ENCODE measurements around the gene SIK2.
"Not testable (repeated sequence)": the region's sequence is repeated elsewhere in the genome, so short reads cannot be mapped to it uniquely, and the experiment has no call there.

Gene SIK2

GRCh38 chr11:111629499-111629898, 27.2 kb downstream of the SIK2 start:
- DNase-seq = no peak

DNA sequence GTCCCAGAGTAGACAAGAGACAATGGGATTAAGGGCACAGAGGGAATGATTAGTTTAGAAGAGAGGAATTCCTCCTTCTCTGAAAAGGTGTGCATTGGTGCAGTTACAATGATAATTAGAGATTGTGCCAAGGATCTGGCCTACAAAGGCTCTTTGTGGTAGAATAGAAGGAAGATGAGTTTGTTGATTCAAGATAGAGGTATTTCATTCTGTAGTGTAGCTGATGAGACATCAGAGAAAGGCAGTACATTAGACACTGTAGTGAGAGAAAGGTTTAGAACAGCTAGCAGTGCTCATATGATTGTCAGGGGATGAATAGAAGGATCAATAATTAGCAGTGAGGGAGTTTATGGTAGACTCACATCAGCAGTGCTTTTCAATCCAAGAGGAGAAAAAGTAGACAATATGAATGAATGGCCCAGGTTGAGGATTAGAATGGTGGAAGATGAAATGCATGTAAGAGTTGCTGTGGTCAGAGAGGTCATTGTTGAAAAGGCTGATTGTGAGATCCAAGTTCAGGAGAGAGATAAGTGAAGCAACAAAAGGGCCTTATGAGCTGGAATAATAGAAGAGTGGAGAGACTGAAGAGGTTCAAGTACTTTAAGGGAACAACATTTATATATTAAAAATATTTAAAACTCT, 28.9 kb downstream of the SIK2 start:
- no peak for DNase-seq

DNA sequence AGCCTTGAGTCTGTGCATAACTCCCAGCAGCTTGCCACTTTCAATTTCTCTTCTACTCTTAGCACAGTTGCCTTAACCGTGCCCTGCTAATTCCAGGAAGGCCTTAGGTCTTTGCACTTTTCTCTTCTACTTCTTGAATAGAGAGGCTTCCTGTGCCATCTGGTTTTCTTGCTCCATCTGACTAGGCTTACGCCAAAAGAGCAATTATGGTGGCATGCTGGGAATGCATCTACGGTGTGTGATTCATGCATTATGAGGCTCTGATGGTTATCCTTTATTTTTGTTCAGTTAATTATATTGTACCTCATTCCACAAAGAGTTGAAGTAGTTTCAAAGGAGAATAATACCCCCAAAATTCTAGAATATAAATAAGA, 29.4 kb downstream of the SIK2 start:
- no peak for DNase-seq

- DNase-seq = no peak
Measured at GRCh38 chr11:111632516-111633220, 30.4 kb downstream of the SIK2 start.

- no peak for DNase-seq
Measured at GRCh38 chr11:111633248-111633647, 31.0 kb downstream of the SIK2 start.

- no peak for DNase-seq
Measured at GRCh38 chr11:111633756-111634362, 31.6 kb downstream of the SIK2 start.

- no peak for DNase-seq
Measured at GRCh38 chr11:111634981-111635705, 32.9 kb downstream of the SIK2 start.

GRCh38 chr11:111635706-111636045, 33.4 kb downstream of the SIK2 start:
- DNase-seq = no peak

DNA sequence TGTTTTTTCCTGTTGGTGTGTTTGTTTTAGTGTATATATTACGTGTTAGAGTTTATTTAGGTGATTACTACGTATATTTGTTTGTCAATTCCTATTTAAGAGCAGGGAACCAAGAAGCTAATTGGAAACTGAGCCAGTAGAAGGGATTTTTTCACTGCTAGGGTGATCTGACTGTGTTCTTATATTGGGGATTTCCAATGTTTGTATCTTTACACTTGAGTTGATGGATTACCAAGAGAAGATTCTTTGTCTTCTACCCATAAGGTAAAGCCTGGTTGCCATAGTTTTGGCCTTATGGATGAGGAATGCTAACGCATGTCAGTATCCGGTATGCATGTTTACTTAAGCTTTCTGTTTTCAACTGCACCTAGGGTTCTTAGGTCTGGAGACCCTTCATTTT, 35.6 kb downstream of the SIK2 start:
- DNase-seq = no peak

DNA sequence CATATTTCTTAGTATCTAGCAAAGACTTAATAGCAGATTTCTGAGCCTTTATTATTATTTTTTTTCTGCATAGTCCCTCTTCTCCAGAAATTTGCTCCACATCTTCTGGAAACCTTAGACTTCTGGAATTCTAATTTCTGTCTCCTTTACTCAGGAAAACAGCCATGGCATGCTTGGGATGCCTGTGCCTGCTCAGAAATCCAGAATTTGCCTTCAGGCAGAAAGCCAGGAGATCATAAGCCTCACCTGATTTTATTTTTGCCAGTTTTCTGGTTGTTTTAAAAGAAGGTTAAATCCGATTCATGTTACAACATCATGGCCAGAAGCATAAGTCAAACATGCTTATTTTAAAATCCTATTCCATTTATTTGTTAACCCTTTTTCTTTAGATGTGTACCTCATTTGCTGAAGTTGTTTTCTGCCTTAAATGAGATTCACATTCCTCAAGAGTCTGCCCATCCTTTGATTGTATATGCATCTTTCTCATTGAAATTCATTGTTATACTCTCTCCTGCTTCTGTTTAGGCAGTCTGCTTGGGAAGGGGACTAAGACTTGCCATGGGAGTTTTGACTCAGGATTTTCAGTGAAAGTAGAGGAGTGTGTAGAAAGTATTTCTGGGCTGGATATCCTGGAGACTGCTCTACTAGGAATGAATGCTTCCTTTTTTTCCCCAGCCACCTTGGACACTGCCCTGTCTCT, 37.1 kb downstream of the SIK2 start:
- no peak for DNase-seq

DNA sequence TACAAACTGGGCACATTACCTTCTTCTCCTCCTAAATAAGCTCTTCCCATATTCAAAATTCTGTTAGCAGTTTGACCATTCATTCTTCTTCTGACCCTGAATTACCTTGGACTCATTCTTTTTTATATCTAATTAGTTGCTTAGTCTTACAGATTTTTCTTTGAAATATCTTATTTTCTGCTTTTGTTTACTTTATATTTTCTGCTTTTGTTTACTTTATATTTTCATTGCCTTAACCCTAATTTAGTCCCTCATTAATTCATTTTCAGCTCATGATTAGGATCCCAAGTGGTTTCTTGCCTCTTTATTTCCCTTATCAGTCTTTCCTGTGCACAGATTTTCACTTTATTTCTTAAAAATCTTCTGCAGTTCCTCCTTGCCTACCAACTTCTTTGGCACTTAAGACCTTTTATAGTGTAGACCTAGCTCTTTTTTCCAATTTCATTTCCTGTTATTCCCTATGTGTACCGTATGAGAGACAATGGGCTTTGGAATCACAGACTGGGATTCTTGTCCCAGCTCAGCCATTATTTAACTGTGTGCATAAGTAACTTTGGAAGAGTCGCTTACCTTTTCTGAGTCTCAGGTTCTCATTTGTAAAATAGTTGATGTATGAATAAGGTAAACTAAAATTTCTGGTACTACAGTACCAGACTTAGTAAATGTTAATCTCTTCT, 39.2 kb downstream of the SIK2 start:
- no peak for DNase-seq

DNA sequence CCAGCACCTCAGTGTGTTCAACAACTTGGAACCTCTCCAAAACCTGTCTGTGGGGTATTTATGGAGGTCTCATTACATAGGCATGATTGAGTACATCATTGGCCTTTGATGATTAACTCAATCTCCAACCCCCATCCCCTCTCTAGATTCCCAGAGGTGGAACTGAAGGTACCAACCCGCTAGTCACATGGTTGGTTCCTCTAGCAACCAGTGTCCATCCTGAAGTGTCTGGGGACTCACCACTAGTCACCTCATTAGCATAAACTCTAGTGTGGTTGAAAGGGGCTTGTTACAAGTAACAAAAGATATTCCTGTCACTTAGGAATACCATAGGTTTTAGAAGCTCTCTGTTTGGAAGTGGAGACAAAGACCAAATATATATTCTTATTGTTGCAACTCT, 40.3 kb downstream of the SIK2 start:
- no peak for DNase-seq

DNA sequence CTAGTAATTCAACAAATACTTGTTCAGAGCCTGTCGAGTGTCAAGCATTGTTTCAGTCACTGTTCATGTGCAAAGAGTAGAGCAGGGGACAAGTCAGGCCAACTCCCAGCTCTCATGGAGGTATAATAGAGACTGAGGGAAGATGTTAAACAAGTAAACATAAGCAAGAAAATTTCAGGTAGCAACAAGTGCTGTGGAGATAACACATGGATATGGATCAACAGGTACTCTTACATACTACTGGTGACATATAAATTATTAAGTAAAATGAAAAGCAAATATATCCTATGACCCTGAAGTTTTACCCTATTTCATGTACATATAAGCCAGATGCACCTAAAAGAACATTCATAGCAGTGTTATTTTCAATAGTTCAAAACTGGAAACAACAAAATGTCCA, 42.7 kb downstream of the SIK2 start:
- no peak for DNase-seq

- peak; percentile 25 to 51 (median 38) for DNase-seq
Measured at GRCh38 chr11:111645657-111646316, 43.5 kb downstream of the SIK2 start.

DNA sequence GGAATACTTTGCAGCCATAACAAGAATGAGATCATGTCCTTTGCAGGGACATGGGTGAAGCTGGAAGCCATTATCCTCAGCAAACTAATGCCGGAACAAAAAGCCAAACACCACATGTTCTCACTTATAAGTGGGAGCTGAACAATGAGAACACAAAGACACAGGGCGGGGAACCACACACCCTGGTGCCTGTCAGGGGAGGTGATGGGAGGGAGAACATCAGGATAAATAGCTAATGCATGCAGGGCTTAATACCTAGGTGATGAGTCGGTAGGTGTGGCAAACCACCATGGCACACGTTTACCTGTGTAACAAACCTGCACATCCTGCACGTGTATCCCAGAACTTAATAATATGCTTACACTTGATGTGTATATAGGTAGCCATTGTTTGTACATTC, 49.1 kb downstream of the SIK2 start:
- DNase-seq = not testable (repeated sequence)

DNA sequence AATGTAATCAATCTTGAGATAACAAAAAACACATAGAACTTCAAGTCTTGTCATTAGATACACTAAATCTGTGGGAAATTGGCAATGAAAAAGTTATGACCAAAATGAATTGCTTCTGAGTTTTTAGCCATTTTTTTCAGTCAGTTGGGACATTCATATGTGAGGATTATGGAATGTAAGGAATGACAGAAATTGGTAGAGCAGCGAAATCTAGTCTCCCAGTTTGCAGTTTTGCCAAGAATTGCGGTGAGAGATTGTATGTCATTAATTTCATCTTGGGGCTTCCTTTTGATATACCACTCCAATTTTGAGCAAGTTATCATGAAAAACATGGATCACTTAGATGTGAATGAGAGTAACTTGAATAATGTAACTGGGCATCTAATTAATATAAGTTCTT, 49.9 kb downstream of the SIK2 start:
- DNase-seq = no peak

DNA sequence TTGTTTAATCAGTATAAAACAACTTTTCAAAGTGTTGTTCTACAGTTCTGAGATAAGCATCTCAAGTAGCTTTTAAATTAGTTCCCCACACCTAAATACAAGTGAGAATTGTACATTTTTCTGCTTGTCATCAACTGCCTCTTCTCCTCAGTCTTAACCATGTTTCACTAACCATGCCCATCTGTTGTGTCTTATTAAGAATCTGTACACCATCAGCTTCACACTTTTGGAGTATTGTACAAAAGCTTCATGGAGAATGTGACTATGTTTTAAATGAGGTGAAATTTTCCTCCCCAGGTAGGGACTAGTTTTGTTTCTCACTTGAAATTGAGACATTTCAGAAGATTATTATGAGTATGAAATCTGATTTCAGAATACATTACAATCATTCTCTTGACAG, 52.4 kb downstream of the SIK2 start:
- DNase-seq = no peak

DNA sequence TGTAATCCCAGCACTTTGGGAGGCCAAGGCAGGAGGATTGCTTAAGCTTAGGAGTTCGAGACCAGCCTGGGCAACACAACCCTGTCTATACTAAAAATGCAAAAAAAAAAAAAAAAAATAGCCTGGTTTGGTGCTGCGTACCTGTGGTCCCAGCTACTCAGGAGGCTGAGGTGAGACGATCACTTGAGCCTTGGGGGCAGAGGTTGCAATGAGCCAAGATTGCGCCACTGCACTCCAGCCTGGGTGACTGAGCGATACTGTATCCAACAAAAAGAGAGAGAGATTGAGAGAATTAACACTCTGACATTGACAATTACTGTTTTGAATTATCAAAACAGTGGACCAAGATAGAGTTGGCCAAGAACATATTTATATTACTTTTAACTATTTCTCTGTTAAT, 53.7 kb downstream of the SIK2 start:
- DNase-seq = no peak

DNA sequence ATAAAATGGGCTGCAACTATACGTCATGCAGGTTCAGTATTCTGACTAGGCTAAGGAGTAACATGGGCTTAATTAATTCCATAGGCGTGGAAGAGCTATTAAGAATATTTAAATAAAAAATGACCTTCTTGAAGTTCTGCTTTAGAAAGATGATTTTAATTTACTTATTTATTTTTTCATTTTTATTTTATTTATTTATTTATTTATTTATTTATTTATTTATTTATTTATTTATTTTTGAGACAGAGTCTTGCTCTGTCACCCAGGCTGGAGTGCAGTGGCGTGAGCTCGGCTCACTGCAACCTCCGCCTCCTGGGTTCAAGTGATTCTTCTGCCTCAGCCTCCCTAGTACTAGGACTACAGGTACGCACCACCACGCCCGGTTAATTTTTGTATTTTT, 55.7 kb downstream of the SIK2 start:
- DNase-seq = not testable (repeated sequence)

GRCh38 chr11:111658493-111658892, 56.2 kb downstream of the SIK2 start:
- DNase-seq = not testable (repeated sequence)

GRCh38 chr11:111659201-111660115, 57.2 kb downstream of the SIK2 start:
- no peak for DNase-seq

Data from suppressor macrophage (primary cell).